Progenitor cell of endocrine pancreas (in vitro differentiated cells): Measurements from ENCODE around the gene OR5B21. TPM values are rescaled to one million over a fixed set of nuclear protein-coding genes. Genes with fewer than 3 reads are reported as not detected.

Experiments
- DNase-seq: peaks from one replicate; pipeline ENCODE4 v3.0.0; 2021; ENCODE audit warnings: low spot score; ENCODE audit not compliant: unreplicated experiment
- H3K27ac Mint-ChIP-seq: 2 replicates; pipeline ENCODE4 v1.8.0; 2021; ENCODE audit warnings: mild to moderate bottlenecking, moderate library complexity, mixed read lengths
- H3K27me3 Mint-ChIP-seq: 2 replicates; pipeline ENCODE4 v1.8.0; 2021; ENCODE audit warnings: mixed read lengths
- H3K36me3 Mint-ChIP-seq: 2 replicates; pipeline ENCODE4 v1.8.0; 2022; ENCODE audit warnings: mixed read lengths; ENCODE audit not compliant: insufficient read depth
- H3K4me1 Mint-ChIP-seq: 2 replicates; pipeline ENCODE4 v1.8.0; 2021; ENCODE audit warnings: low read depth, mixed read lengths
- H3K4me3 Mint-ChIP-seq: 2 replicates; pipeline ENCODE4 v1.8.0; 2021; ENCODE audit warnings: low read depth, mild to moderate bottlenecking, moderate library complexity, mixed read lengths
- H3K9me3 Mint-ChIP-seq: 2 replicates; pipeline ENCODE4 v1.8.0; 2021; ENCODE audit warnings: low read depth, mixed read lengths
- CTCF ChIP-seq: fragments of 200-600 bp; sonication (generic); IDR thresholded peaks from one replicate; pipeline ENCODE4 v1.5.0; 2021; ENCODE audit warnings: antibody characterized with exemption, mild to moderate bottlenecking; ENCODE audit not compliant: unreplicated experiment
- total RNA-seq: library from RNA; stranded (reverse); gene quantifications from 2 replicates; pipeline ENCODE4 v1.2.1, GENCODE V29; 2021

The OR5B21 gene
- total RNA-seq, 1 donor from 2014 or later: not detected

GRCh38 chr11:58527429-58527828, 19.5 kb upstream of the OR5B21 start:
- H3K9me3 Mint-ChIP-seq: no peaks in the 10 kb centered on the region
- H3K27ac Mint-ChIP-seq: no peak overlapping the region
- H3K27me3 Mint-ChIP-seq: no peaks in the 10 kb centered on the region
- peaks cover 3% of the 10 kb centered on the region for H3K4me1 Mint-ChIP-seq
- peaks cover 7% of the 10 kb centered on the region for H3K36me3 Mint-ChIP-seq
- TF ChIP-seq CTCF: no peak
- no peak overlapping the region for H3K4me3 Mint-ChIP-seq
- no peak for DNase-seq

GRCh38 chr11:58526721-58527120, 18.8 kb upstream of the OR5B21 start:
- DNase-seq: no peak
- no peak overlapping the region for H3K4me3 Mint-ChIP-seq
- H3K4me1 Mint-ChIP-seq: peaks cover 3% of the 10 kb centered on the region

GRCh38 chr11:58525037-58525614, 17.2 kb upstream of the OR5B21 start:
- Mint-ChIP-seq H3K27ac (no peak overlapping the region), H3K27me3 (no peaks in the 10 kb centered on the region), H3K4me1 (peaks cover 3% of the 10 kb centered on the region), H3K9me3 (no peaks in the 10 kb centered on the region), H3K36me3 (peaks cover 3% of the 10 kb centered on the region), H3K4me3 (no peak overlapping the region)
- no peak for TF ChIP-seq CTCF
- DNase-seq: no peak

More at GRCh38 chr11:58526721-58527120, 18.8 kb upstream of the OR5B21 start:
- no peaks in the 10 kb centered on the region for H3K9me3 Mint-ChIP-seq
- no peaks in the 10 kb centered on the region for H3K27me3 Mint-ChIP-seq
- no peak overlapping the region for H3K27ac Mint-ChIP-seq
- no peak for TF ChIP-seq CTCF
- H3K36me3 Mint-ChIP-seq: peaks cover 7% of the 10 kb centered on the region

GRCh38 chr11:58524232-58525036, 16.5 kb upstream of the OR5B21 start:
- Mint-ChIP-seq H3K27ac (peak overlapping the region; percentile 75), H3K4me3 (peak overlapping the region; percentile 49)
- DNase-seq: peak; percentile 35

More at GRCh38 chr11:58524232-58525036, 16.5 kb upstream of the OR5B21 start:
- H3K36me3 Mint-ChIP-seq: no peaks in the 10 kb centered on the region
- TF ChIP-seq CTCF: peak; percentile 64
- peaks cover 3% of the 10 kb centered on the region for H3K4me1 Mint-ChIP-seq
- peaks cover 1% of the 10 kb centered on the region for H3K27me3 Mint-ChIP-seq
- H3K9me3 Mint-ChIP-seq: no peaks in the 10 kb centered on the region
